ENCODE measurements around the gene TMEM171.

TMEM171 gene

GRCh38 chr5:73097740-73098139 is 22.6 kb upstream of the TMEM171 start:
- TF ChIP-seq, protein P1, sequence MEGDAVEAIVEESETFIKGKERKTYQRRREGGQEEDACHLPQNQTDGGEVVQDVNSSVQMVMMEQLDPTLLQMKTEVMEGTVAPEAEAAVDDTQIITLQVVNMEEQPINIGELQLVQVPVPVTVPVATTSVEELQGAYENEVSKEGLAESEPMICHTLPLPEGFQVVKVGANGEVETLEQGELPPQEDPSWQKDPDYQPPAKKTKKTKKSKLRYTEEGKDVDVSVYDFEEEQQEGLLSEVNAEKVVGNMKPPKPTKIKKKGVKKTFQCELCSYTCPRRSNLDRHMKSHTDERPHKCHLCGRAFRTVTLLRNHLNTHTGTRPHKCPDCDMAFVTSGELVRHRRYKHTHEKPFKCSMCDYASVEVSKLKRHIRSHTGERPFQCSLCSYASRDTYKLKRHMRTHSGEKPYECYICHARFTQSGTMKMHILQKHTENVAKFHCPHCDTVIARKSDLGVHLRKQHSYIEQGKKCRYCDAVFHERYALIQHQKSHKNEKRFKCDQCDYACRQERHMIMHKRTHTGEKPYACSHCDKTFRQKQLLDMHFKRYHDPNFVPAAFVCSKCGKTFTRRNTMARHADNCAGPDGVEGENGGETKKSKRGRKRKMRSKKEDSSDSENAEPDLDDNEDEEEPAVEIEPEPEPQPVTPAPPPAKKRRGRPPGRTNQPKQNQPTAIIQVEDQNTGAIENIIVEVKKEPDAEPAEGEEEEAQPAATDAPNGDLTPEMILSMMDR (conservative IDR thresholded peaks at IDR 0.05): no peak
- TF ChIP-seq ZFX (IDR thresholded peaks at IDR 0.05): no peak
- H3K27ac ChIP-seq: no peak overlapping the region

DNA sequence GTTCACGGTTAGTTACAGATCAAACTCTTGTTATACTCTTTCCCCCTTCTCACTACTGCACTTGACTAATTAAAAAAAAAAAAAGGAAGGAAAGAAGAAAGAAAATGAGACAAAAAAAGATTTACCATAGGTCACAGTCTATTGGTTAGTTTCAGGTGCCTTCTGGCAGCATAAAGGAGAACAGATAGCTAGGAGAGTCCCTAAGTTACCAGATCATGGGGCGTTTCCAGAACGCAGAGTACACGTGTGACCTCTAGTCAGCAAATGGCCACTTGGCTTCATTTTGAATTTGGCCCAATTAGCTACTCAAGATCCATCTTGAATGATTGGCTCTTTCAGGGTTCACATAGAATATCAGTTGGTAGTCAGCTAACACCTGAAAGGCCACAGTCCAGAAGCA is 20.3 kb upstream of the TMEM171 start:
- no peak overlapping the region for H3K27ac ChIP-seq
- no peak for TF ChIP-seq ZFX (IDR thresholded peaks at IDR 0.05)
- TF ChIP-seq, protein P1 (conservative IDR thresholded peaks at IDR 0.05): no peak

GRCh38 chr5:73103870-73104299 is 16.5 kb upstream of the TMEM171 start:
- no peak for TF ChIP-seq ZFX (IDR thresholded peaks at IDR 0.05)
- TF ChIP-seq, protein P1 (conservative IDR thresholded peaks at IDR 0.05): no peak
- H3K27ac ChIP-seq: no peak overlapping the region

- TF ChIP-seq ZFX (IDR thresholded peaks at IDR 0.05): no peak
- TF ChIP-seq, protein P1 (conservative IDR thresholded peaks at IDR 0.05): no peak
- no peak overlapping the region for H3K27ac ChIP-seq
Observed at GRCh38 chr5:73104326-73104725, 16.0 kb upstream of the TMEM171 start.

- no peak overlapping the region for H3K27ac ChIP-seq
- no peak for TF ChIP-seq ZFX (IDR thresholded peaks at IDR 0.05)
- TF ChIP-seq, protein P1 (conservative IDR thresholded peaks at IDR 0.05): no peak
Observed at GRCh38 chr5:73106335-73106734, 14.0 kb upstream of the TMEM171 start.

DNA sequence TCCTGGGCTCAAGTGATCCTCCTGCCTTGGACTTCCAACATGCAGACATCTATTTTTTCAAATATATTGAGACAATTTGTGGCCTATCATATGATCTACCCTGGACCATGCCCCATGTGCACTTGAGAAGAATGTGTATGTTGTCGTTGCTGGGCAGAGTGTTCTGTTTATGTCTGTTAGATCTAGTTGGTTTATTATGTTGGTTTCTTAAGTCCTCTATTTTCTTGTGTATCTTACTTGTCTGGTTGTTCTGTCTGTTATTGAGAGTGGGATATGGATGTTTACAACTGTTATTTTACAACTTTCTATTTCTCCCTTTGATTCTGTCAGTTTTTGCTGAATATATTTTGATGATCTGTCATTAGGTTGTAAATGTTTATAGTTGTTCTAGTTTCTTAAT is 10.2 kb upstream of the TMEM171 start:
- H3K27ac ChIP-seq: no peak overlapping the region
- TF ChIP-seq, protein P1 (conservative IDR thresholded peaks at IDR 0.05): no peak
- no peak for TF ChIP-seq ZFX (IDR thresholded peaks at IDR 0.05)

- no peak for TF ChIP-seq ZFX (IDR thresholded peaks at IDR 0.05)
- TF ChIP-seq, protein P1 (conservative IDR thresholded peaks at IDR 0.05): no peak
- H3K27ac ChIP-seq: no peak overlapping the region
Observed at GRCh38 chr5:73111536-73111935, 8.8 kb upstream of the TMEM171 start.
